ENCODE results near the gene SREK1.
"Not testable (repeated sequence)": the region's sequence is repeated elsewhere in the genome, so short reads cannot be mapped to it uniquely, and the experiment has no call there.

DNA sequence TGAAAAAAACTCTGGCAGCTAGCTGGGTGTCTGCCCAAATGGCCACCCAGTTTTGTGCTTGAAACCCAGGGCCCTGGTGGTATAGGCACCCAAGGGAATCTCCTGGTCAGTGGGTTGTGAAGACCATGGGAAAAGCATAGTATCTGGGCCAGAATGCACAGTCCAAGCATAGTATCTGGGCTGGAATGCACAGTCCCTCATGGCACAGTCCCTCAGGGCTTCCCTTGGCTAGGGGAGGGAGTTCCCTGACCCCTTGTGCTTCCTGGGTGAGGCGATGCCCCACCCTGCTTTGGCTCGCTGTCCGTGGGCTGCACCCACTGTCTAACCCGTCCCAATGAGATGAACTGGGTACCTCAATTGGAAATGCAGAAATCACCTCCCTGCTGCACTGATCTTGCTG is 78.8 kb downstream of the SREK1 start:
- TF ChIP-seq POLR2A, EP300 (IDR thresholded peaks at IDR 0.05): not testable (repeated sequence)

All from tibial nerve (tissue), 3 donors.